IMR-90 (cell line): Measurements from ENCODE around the gene FGGY. TPM values are rescaled to one million over a fixed set of nuclear protein-coding genes. Genes with fewer than 3 reads are reported as not detected.

Experiments
- ATAC-seq: fragments of 200-7000 bp; cut with Tn5 transposase; 2 replicates; pipeline ENCODE4 v1.9.1; 2020; ENCODE audit warnings: low read depth, mild to moderate bottlenecking, moderate library complexity
- BruUV-seq: library from RNA; stranded (reverse); fragments of 400-500 nt; replicated peaks from 2 replicates; lab custom pipeline; 2021; lab: Mats Ljungman, UMichigan
- CTCF ChIA-PET: fragments of 300-600 bp; formaldehyde crosslinking; extraction: SDS; loops from one replicate; lab custom pipeline; 2021; ENCODE audit warnings: antibody characterized with exemption; lab: Yijun Ruan, JAX
- POLR2A ChIA-PET: fragments of 300-600 bp; sonication (Branson Sonifier 250); formaldehyde crosslinking; loops from one replicate; lab custom pipeline; 2022; ENCODE audit warnings: antibody characterized with exemption; ENCODE audit not compliant: unreplicated experiment; lab: Charles Lee
- DNase-seq: peaks from one replicate; pipeline ENCODE4 v3.0.0; 2013
- H2AFZ ChIP-seq: replicated peaks from 2 replicates; pipeline ENCODE3; 2013; ENCODE audit warnings: low read length, mild to moderate bottlenecking; ENCODE audit not compliant: poor library complexity
- H2AK5ac ChIP-seq: 2 replicates; pipeline ENCODE4 v1.6.1; 2013; ENCODE audit warnings: low read depth, low read length, inconsistent platforms
- H2AK9ac ChIP-seq: replicated peaks from 2 replicates; pipeline ENCODE3; 2013; ENCODE audit warnings: mild to moderate bottlenecking, low read depth, low read length, moderate library complexity; ENCODE audit not compliant: poor library complexity
- H2BK120ac ChIP-seq: 2 replicates; pipeline ENCODE4 v1.6.1; 2013; ENCODE audit warnings: low read depth, low read length, inconsistent platforms
- H2BK15ac ChIP-seq: 3 replicates; pipeline ENCODE4 v1.6.1; 2013; ENCODE audit warnings: low read depth, low read length, inconsistent platforms
- H2BK20ac ChIP-seq: 2 replicates; pipeline ENCODE4 v1.6.1; 2013; ENCODE audit warnings: low read depth, mild to moderate bottlenecking, inconsistent platforms, low read length, moderate library complexity
- H2BK5ac ChIP-seq: 2 replicates; pipeline ENCODE4 v1.6.1; 2013; ENCODE audit warnings: mild to moderate bottlenecking, low read depth, low read length, inconsistent platforms; ENCODE audit not compliant: poor library complexity, severe bottlenecking
- H3K14ac ChIP-seq: replicated peaks from 2 replicates; pipeline ENCODE4 v1.6.1; 2013; ENCODE audit warnings: low read depth, low read length, inconsistent platforms
- H3K18ac ChIP-seq: 2 replicates; pipeline ENCODE4 v1.6.1; 2013; ENCODE audit warnings: low read depth, low read length, control low read depth
- H3K23ac ChIP-seq: 2 replicates; pipeline ENCODE4 v1.6.1; 2013; ENCODE audit warnings: low read depth, low read length, inconsistent platforms
- H3K27ac ChIP-seq: 2 replicates; pipeline ENCODE4 v1.5.1; 2013; ENCODE audit warnings: mild to moderate bottlenecking, control low read depth, low read length; ENCODE audit not compliant: insufficient read depth
- H3K27me3 ChIP-seq: 2 replicates; pipeline ENCODE4 v1.6.1; 2013; ENCODE audit warnings: low read length; ENCODE audit not compliant: control insufficient read depth, insufficient read depth
- H3K36me3 ChIP-seq: 2 replicates; pipeline ENCODE4 v1.6.1; 2013; ENCODE audit warnings: low read length, mixed read lengths; ENCODE audit not compliant: control insufficient read depth, insufficient read depth
- H3K4ac ChIP-seq: 2 replicates; pipeline ENCODE4 v1.6.1; 2013; ENCODE audit warnings: low read depth, low read length, inconsistent platforms
- H3K4me1 ChIP-seq: 2 replicates; pipeline ENCODE4 v1.6.1; 2013; ENCODE audit warnings: low read length, mixed read lengths; ENCODE audit not compliant: control insufficient read depth, insufficient read depth
- H3K4me2 ChIP-seq: 2 replicates; pipeline ENCODE4 v1.6.1; 2013; ENCODE audit warnings: low read depth, mild to moderate bottlenecking, control low read depth, low read length, moderate library complexity
- H3K4me3 ChIP-seq: 2 replicates; pipeline ENCODE4 v1.5.1; 2013; ENCODE audit warnings: low read depth, mild to moderate bottlenecking, control low read depth, low read length, moderate library complexity; ENCODE audit not compliant: insufficient read depth
- H3K56ac ChIP-seq: 2 replicates; pipeline ENCODE4 v1.6.1; 2013; ENCODE audit warnings: low read length, inconsistent platforms; ENCODE audit not compliant: insufficient read depth; ENCODE audit errors: extremely low read depth
- H3K79me1 ChIP-seq, 2 experiments: 2 replicates each; pipeline ENCODE4 v1.6.1; 2013; ENCODE audit warnings: low read length in 2 of 2, inconsistent platforms in 1 of 2, low read depth in 1 of 2
- H3K9ac ChIP-seq: 2 replicates; pipeline ENCODE4 v1.6.1; 2013; ENCODE audit warnings: low read depth, low read length, control low read depth
- H3K9me1 ChIP-seq: 2 replicates; pipeline ENCODE4 v1.6.1; 2013; ENCODE audit warnings: low read length, inconsistent platforms; ENCODE audit not compliant: insufficient read depth
- H3K9me3 ChIP-seq: 2 replicates; pipeline ENCODE4 v1.6.1; 2013; ENCODE audit warnings: low read length; ENCODE audit not compliant: control insufficient read depth, insufficient read depth
- H4K20me1 ChIP-seq: 2 replicates; pipeline ENCODE4 v1.6.1; 2013; ENCODE audit warnings: low read length, inconsistent platforms; ENCODE audit not compliant: insufficient read depth
- H4K5ac ChIP-seq: 2 replicates; pipeline ENCODE4 v1.6.1; 2013; ENCODE audit warnings: mild to moderate bottlenecking, low read depth, low read length, control low read depth
- H4K8ac ChIP-seq, 2 experiments: 2 replicates each; pipeline ENCODE4 v1.6.1; 2013; ENCODE audit warnings: low read depth in 2 of 2, low read length in 2 of 2, control low read depth in 1 of 2, inconsistent platforms in 1 of 2
- H4K91ac ChIP-seq: 2 replicates; pipeline ENCODE4 v1.6.1; 2013; ENCODE audit warnings: low read depth, low read length, inconsistent platforms; ENCODE audit not compliant: insufficient read depth
- BHLHE40 ChIP-seq: fragments of 150-350 bp; IDR thresholded peaks from 2 replicates; pipeline ENCODE4 v1.6.1; 2016; ENCODE audit warnings: mild to moderate bottlenecking, low read depth, low read length
- MAFK ChIP-seq: IDR thresholded peaks from 2 replicates; pipeline ENCODE4 v1.6.1; 2012; ENCODE audit warnings: low read depth, low read length, improper control_type of control experiment
- MAZ ChIP-seq: IDR thresholded peaks from 2 replicates; pipeline ENCODE4 v1.6.1; 2012; ENCODE audit warnings: low read depth, mild to moderate bottlenecking, low read length, improper control_type of control experiment, moderate library complexity, borderline replicate concordance
- MXI1 ChIP-seq: IDR thresholded peaks from 2 replicates; pipeline ENCODE4 v1.6.1; 2012; ENCODE audit warnings: low read depth, mild to moderate bottlenecking, low read length, moderate library complexity, borderline replicate concordance
- POLR2A ChIP-seq: IDR thresholded peaks from 2 replicates; pipeline ENCODE4 v1.6.1; 2012; ENCODE audit warnings: mild to moderate bottlenecking, low read depth, low read length
- RAD21 ChIP-seq: IDR thresholded peaks from 2 replicates; pipeline ENCODE4 v1.6.1; 2012; ENCODE audit warnings: low read length, improper control_type of control experiment
- RCOR1 ChIP-seq: IDR thresholded peaks from 2 replicates; pipeline ENCODE4 v1.6.1; 2012; ENCODE audit warnings: mild to moderate bottlenecking, low read length, improper control_type of control experiment; ENCODE audit not compliant: insufficient replicate concordance
- RFX5 ChIP-seq: IDR thresholded peaks from 2 replicates; pipeline ENCODE4 v1.8.0; 2012; ENCODE audit warnings: low read depth, mild to moderate bottlenecking, low read length, moderate library complexity
- WGBS, 2 experiments: methylation state at CpG; one replicate each; pipeline versions ENCODE4 v1.1.5 to v1.1.7; 2013; ENCODE audit warnings: missing lambda C conversion rate in 2 of 2; ENCODE audit not compliant: insufficient read length in 1 of 2; ENCODE audit errors: extremely low coverage in 2 of 2; 5-methylcytosine and 5-hydroxymethylcytosine counted together
- dilution Hi-C: fragments of 300-500 bp; cut with HindIII; formaldehyde crosslinking; loops from one replicate; pipeline ENCODE4 v1.14.3; 2018; ENCODE audit warnings: low sequenced_read_pairs; ENCODE audit not compliant: unreplicated experiment
- in situ Hi-C: fragments of 300-500 bp; cut with MboI; formaldehyde crosslinking; loops from 3 replicates; pipeline ENCODE4 v1.14.3; 2019; ENCODE audit warnings: low sequenced_read_pairs, inconsistent platforms, mixed read lengths
- intact Hi-C: fragments of 100-400 bp; cut with micrococcal nuclease; formaldehyde crosslinking; loops from 2 replicates; pipeline ENCODE4 v1.10.0; 2022
- polyA plus RNA-seq, 3 experiments: library from polyadenylated mRNA; depleted of rRNA; stranded (reverse); fragments of >200 nt; gene quantifications; 2 replicates each; pipeline ENCODE4 v1.2.3, GENCODE V29; 2012; ENCODE audit warnings: low replicate concordance in 1 of 3
- total RNA-seq: library from RNA; depleted of rRNA; stranded (reverse); fragments of >200 nt; gene quantifications from 2 replicates; pipeline ENCODE4 v1.2.3, GENCODE V29; 2012
- TF ChIP-seq, protein P1 (sequence below): fragments of 150-350 bp; IDR thresholded peaks from 2 replicates; pipeline ENCODE4 v1.6.1; 2017; ENCODE audit warnings: mild to moderate bottlenecking, antibody characterized with exemption, low read length, low read depth
- TF ChIP-seq, protein P2 (sequence below): conservative IDR thresholded peaks from 2 replicates; pipeline ENCODE4 v1.5.1; 2012; ENCODE audit warnings: mild to moderate bottlenecking, low read depth, low read length, improper control_type of control experiment
- TF ChIP-seq, protein P3 (sequence below): fragments of 150-350 bp; IDR thresholded peaks from 2 replicates; pipeline ENCODE4 v1.6.1; 2016; ENCODE audit warnings: low read depth, mild to moderate bottlenecking, low read length, moderate library complexity, borderline replicate concordance

The FGGY gene
- total and polyA plus RNA-seq, 2 of the 4 experiments (the other 2 are of a cell fraction): 5.6 to 14.0 TPM

DNA sequence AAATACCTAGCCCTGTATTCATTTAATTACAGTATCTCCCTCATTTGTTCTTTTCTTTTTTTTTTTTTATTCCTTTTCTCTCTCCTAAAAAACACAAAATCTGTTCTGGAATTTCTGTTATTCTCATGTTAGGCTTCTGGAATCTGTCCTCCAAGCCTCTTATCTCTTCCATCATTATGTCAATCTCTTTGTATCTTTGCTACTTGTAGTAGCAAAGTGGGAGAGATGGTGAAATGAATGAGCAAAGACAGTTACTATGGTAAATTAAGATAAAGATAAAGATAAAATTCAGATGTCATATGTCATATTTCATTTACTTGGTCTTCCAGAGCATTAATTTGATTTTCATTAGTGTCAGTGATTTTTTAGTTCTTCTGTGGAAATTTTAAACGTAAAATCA is 155.1 kb downstream of the FGGY start:
- no peak overlapping the region for H3K9ac ChIP-seq
- no peak overlapping the region for H3K27ac ChIP-seq
- no peak overlapping the region for H3K4ac ChIP-seq
- no peak for DNase-seq
- no peak overlapping the region for H2AK9ac ChIP-seq
- no CpG with 5 or more reads among the region's 1 CpG for WGBS, 2 experiments
- in situ Hi-C loops: no loop called here
- H3K79me1 ChIP-seq: no peaks in the 10 kb centered on the region
- no peak overlapping the region for H3K4me3 ChIP-seq
- no peak overlapping the region for H3K14ac ChIP-seq
- H2BK15ac ChIP-seq: no peak overlapping the region
- no peak for ATAC-seq
- dilution Hi-C loops: no loop called here
- POLR2A ChIA-PET: no interaction called here
- H3K27me3 ChIP-seq: no peaks in the 10 kb centered on the region
- TF ChIP-seq MXI1 (no peak), RFX5 (no peak), BHLHE40 (no peak), MAFK (no peak), RAD21 (no peak), MAZ (no peak), POLR2A (no peak), RCOR1 (no peak)
- TF ChIP-seq, protein P1, sequence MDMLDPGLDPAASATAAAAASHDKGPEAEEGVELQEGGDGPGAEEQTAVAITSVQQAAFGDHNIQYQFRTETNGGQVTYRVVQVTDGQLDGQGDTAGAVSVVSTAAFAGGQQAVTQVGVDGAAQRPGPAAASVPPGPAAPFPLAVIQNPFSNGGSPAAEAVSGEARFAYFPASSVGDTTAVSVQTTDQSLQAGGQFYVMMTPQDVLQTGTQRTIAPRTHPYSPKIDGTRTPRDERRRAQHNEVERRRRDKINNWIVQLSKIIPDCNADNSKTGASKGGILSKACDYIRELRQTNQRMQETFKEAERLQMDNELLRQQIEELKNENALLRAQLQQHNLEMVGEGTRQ: no peak
- TF ChIP-seq, protein P2, sequence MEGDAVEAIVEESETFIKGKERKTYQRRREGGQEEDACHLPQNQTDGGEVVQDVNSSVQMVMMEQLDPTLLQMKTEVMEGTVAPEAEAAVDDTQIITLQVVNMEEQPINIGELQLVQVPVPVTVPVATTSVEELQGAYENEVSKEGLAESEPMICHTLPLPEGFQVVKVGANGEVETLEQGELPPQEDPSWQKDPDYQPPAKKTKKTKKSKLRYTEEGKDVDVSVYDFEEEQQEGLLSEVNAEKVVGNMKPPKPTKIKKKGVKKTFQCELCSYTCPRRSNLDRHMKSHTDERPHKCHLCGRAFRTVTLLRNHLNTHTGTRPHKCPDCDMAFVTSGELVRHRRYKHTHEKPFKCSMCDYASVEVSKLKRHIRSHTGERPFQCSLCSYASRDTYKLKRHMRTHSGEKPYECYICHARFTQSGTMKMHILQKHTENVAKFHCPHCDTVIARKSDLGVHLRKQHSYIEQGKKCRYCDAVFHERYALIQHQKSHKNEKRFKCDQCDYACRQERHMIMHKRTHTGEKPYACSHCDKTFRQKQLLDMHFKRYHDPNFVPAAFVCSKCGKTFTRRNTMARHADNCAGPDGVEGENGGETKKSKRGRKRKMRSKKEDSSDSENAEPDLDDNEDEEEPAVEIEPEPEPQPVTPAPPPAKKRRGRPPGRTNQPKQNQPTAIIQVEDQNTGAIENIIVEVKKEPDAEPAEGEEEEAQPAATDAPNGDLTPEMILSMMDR: no peak
- TF ChIP-seq, protein P3, sequence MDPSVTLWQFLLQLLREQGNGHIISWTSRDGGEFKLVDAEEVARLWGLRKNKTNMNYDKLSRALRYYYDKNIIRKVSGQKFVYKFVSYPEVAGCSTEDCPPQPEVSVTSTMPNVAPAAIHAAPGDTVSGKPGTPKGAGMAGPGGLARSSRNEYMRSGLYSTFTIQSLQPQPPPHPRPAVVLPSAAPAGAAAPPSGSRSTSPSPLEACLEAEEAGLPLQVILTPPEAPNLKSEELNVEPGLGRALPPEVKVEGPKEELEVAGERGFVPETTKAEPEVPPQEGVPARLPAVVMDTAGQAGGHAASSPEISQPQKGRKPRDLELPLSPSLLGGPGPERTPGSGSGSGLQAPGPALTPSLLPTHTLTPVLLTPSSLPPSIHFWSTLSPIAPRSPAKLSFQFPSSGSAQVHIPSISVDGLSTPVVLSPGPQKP: no peak
- H4K5ac ChIP-seq: no peak overlapping the region
- no peak overlapping the region for H3K18ac ChIP-seq
- H3K9me1 ChIP-seq: peaks cover 6% of the 10 kb centered on the region; the same call in 1 of the 2 replicates
- H3K9me3 ChIP-seq: no peaks in the 10 kb centered on the region
- no peak overlapping the region for H3K23ac ChIP-seq
- no peak overlapping the region for H3K4me2 ChIP-seq
- H2BK120ac ChIP-seq: no peak overlapping the region
- H3K4me1 ChIP-seq: peaks cover 1% of the 10 kb centered on the region
- H4K20me1 ChIP-seq: no peaks in the 10 kb centered on the region
- no peaks in the 10 kb centered on the region for H3K36me3 ChIP-seq
- CTCF ChIA-PET: no interaction called here
- BruUV-seq: no TSS peak
- H2BK20ac ChIP-seq: no peak overlapping the region
- no peak overlapping the region for H3K56ac ChIP-seq
- H2AK5ac ChIP-seq: no peak overlapping the region
- no peak overlapping the region for H2BK5ac ChIP-seq
- no peak overlapping the region for H4K8ac ChIP-seq
- H4K91ac ChIP-seq: no peak overlapping the region
- intact Hi-C loops: no loop called here
- H2AFZ ChIP-seq: no peak overlapping the region
